ENCODE results near the gene DAB2IP. TPM values are rescaled to one million over a fixed set of nuclear protein-coding genes. Genes with fewer than 3 reads are reported as not detected.

Gene DAB2IP
- total RNA-seq, 1 experiment from 2014 or later, result 52.6 TPM

- ChIA-PET POLR2A (no interaction called here), CTCF (no interaction called here)
- no peaks in the 10 kb centered on the region for H3K27me3 Mint-ChIP-seq (ENCODE audit: low read depth)
- no peak overlapping the region for H3K4me3 Mint-ChIP-seq
- DNase-seq (ENCODE audit: low spot score), result no peak
- H3K27ac Mint-ChIP-seq, result no peak overlapping the region
- peaks cover 30% of the 10 kb centered on the region for H3K36me3 Mint-ChIP-seq
- TF ChIP-seq AR (CRISPR knock-in tag; IDR thresholded peaks at IDR 0.05) (no peak), PRDM15 (CRISPR knock-in tag; IDR thresholded peaks at IDR 0.05) (no peak), SOX15 (CRISPR knock-in tag; IDR thresholded peaks at IDR 0.05) (no peak), GABPB1 (CRISPR knock-in tag; IDR thresholded peaks at IDR 0.05) (no peak)
- H3K9me3 Mint-ChIP-seq, result no peaks in the 10 kb centered on the region
- H3K4me1 Mint-ChIP-seq, result 0 out of 2 replicates have a peak, but pooled peaks cover 3% of the 10 kb centered on the region
- ATAC-seq, result no peak
Observed at GRCh38 chr9:121767171-121767769, 115.8 kb downstream of the DAB2IP start.

GRCh38 chr9:121768416-121769015 is 117.1 kb downstream of the DAB2IP start:
- DNase-seq (ENCODE audit: low spot score) (no peak), ATAC-seq (no peak)
- Mint-ChIP-seq H3K36me3 (peaks cover 30% of the 10 kb centered on the region), H3K27ac (no peak overlapping the region), H3K4me3 (no peak overlapping the region), H3K9me3 (no peaks in the 10 kb centered on the region), H3K4me1 (0 out of 2 replicates have a peak, but pooled peaks cover 3% of the 10 kb centered on the region), H3K27me3 (ENCODE audit: low read depth) (no peaks in the 10 kb centered on the region)
- ChIA-PET CTCF (interaction anchor here (0.7 to 1.3 kb wide), 2 partner anchors 130 to 162 kb away, joined by 3 read pairs; no protein-coding TSS in a partner anchor), POLR2A (no interaction called here)
- TF ChIP-seq RELA (CRISPR knock-in tag; IDR thresholded peaks at IDR 0.05; ENCODE audit: borderline replicate concordance) (no peak), ZNF317 (CRISPR knock-in tag; IDR thresholded peaks at IDR 0.05; ENCODE audit: borderline replicate concordance, low read depth) (no peak), SMAD4 (CRISPR knock-in tag; IDR thresholded peaks at IDR 0.05) (no peak), CDX4 (CRISPR knock-in tag; IDR thresholded peaks at IDR 0.05; ENCODE audit: borderline replicate concordance) (no peak), E2F1 (CRISPR knock-in tag; IDR thresholded peaks at IDR 0.05) (no peak), ZBTB43 (CRISPR knock-in tag; IDR thresholded peaks at IDR 0.05) (no peak)

- Mint-ChIP-seq H3K4me1 (no peaks in the 10 kb centered on the region), H3K27me3 (ENCODE audit: low read depth) (no peaks in the 10 kb centered on the region), H3K9me3 (no peaks in the 10 kb centered on the region), H3K27ac (no peak overlapping the region; the same call in 1 of the 2 replicates), H3K4me3 (no peak overlapping the region), H3K36me3 (peaks cover 28% of the 10 kb centered on the region)
- DNase-seq (ENCODE audit: low spot score), result no peak
- no peak for ATAC-seq
- ChIA-PET POLR2A (no interaction called here), CTCF (no interaction called here)
- TF ChIP-seq ZBTB21 (CRISPR knock-in tag; IDR thresholded peaks at IDR 0.05; ENCODE audit: borderline replicate concordance) (no peak), TEAD1 (CRISPR knock-in tag; IDR thresholded peaks at IDR 0.05) (no peak), CTCF (IDR thresholded peaks at IDR 0.05) (no peak), TCF7 (CRISPR knock-in tag; IDR thresholded peaks at IDR 0.05; ENCODE audit: low read depth) (no peak), NR3C1 (CRISPR knock-in tag; conservative IDR thresholded peaks at IDR 0.05; ENCODE audit: low read depth) (no peak), SOX15 (CRISPR knock-in tag; IDR thresholded peaks at IDR 0.05) (no peak), AR (CRISPR knock-in tag; IDR thresholded peaks at IDR 0.05) (no peak)
Observed at GRCh38 chr9:121769939-121770338, 118.5 kb downstream of the DAB2IP start.
